Stimulated activated CD4-positive, alpha-beta T cell treated with anti-CD3 and anti-CD28 coated beads, Interleukin-4, amount 100 ng/mL, for 24 hours (primary cell): Measurements from ENCODE around the gene HELB.

Source experiments
- DNase-seq: peaks from one replicate; pipeline ENCODE4 v3.0.0-alpha.2; 2020

HELB gene

GRCh38 chr12:66367015-66367667 is 64.8 kb downstream of the HELB start:
- DNase-seq, result no peak

GRCh38 chr12:66371982-66372381 is 69.7 kb downstream of the HELB start:
- DNase-seq, result no peak

GRCh38 chr12:66375560-66375959 is 73.3 kb downstream of the HELB start:
- DNase-seq, result no peak

- DNase-seq, result no peak
Observed at GRCh38 chr12:66379616-66380015, 77.3 kb downstream of the HELB start.

- DNase-seq, result no peak
Observed at GRCh38 chr12:66380769-66381535, 78.7 kb downstream of the HELB start.

GRCh38 chr12:66387117-66387516 is 84.8 kb downstream of the HELB start:
- no peak for DNase-seq
